ENCODE results near the gene ATG10.
"Not testable (repeated sequence)": the region's sequence is repeated elsewhere in the genome, so short reads cannot be mapped to it uniquely, and the experiment has no call there.

ATG10 gene

DNA sequence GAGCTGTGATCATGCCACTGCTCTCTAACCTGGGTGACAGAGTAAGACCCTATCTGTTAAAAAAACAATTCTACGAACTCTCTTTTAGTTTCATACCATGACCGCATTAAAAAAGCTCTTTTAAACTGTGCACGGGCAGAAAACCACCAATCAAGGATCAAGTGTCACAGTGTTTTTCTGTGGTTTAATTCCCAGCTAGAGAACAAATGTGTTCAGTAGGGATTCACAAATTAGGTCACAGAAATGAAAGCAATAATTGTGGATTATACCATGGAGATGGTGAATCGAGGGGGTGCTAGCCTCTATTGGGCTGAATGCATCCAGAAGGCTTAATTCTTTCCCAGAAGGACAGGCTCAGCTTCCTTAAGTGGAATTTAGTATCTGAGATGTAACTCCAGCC, 79.1 kb downstream of the ATG10 start:
- DNase-seq (ENCODE audit: low spot score) (no peak), FAIRE-seq (no peak)

DNA sequence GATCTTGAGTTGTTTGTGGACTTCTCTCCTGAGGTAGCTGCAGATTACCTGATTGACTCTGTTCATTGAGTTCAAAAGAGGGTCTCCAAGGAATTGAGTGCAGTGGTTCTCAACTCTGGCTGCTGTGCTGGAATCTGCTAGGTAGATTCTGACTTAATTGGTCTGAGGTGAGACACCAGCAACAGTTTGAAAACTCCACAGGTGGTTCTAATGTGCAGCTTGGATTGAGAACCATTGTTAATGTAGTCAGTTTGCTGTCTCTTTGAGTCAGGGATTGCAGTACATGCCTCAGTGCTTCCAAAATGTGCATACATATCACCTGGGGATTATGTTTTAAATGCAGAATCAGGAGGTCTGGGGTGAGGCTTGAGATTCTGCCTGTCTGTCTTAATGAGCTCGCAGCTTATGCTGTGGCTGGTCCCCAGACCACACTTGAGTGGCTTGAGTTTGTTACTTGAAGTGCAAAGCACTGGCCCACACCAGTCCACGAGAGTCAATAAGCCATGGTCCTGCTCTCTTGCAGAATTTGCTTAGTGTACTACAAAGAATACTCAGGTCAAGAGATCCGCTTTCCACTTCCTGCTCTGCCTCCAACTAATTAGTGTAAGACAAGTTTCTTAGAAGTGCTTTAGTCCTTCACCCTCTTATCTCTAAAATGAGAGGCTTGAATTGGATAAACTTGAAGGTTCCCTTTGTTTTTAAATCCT, 82.3 kb downstream of the ATG10 start:
- DNase-seq (ENCODE audit: low spot score): no peak
- FAIRE-seq: no peak

GRCh38 chr5:82057051-82057450, 85.2 kb downstream of the ATG10 start:
- FAIRE-seq (no peak), DNase-seq (ENCODE audit: low spot score) (no peak)

- FAIRE-seq: no peak
- no peak for DNase-seq (ENCODE audit: low spot score)
Observed at GRCh38 chr5:82058710-82059109, 86.9 kb downstream of the ATG10 start.

DNA sequence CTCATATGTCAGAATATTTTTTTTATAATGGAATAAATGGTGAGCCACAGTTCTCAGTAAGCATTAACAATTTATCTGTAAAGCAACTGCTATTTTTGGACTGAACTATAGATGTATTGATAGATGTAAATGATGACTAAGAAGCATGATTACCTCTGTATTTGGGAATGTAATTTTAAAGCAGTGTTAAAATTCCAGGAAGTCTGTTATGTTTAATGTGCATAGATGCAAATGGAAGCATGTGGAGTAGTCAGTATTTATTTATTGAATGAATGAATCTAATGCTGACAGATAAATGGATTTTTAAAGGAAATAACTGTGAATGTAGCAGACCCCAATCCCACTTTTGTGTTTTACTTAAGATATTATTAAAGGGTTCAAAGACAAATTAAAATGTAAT, 95.0 kb downstream of the ATG10 start:
- no peak for DNase-seq (ENCODE audit: low spot score)

GRCh38 chr5:82068042-82068441, 96.2 kb downstream of the ATG10 start:
- not testable (repeated sequence) for DNase-seq (ENCODE audit: low spot score); FAIRE-seq

More for the DNA sequence above, 95.0 kb downstream of the ATG10 start:
- no peak for FAIRE-seq

DNA sequence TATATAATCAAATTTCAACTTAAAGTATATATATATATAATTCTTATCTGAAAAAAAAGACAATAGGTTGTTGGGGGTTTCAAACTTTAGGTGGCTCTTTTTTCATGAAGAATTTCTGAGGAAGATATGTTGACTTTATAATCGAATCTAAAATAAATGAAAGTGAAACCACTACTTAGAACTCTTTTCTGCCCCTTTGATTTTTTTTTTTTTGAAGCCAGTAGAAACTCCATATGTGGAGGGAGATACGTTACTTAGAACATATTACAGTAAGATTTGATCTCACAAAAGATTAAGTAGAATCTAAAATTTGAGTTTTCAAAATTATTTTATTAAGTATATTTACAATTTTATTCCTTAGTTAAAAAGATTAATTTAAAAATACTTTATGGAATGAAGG, 96.9 kb downstream of the ATG10 start:
- no peak for FAIRE-seq
- DNase-seq (ENCODE audit: low spot score): no peak

DNA sequence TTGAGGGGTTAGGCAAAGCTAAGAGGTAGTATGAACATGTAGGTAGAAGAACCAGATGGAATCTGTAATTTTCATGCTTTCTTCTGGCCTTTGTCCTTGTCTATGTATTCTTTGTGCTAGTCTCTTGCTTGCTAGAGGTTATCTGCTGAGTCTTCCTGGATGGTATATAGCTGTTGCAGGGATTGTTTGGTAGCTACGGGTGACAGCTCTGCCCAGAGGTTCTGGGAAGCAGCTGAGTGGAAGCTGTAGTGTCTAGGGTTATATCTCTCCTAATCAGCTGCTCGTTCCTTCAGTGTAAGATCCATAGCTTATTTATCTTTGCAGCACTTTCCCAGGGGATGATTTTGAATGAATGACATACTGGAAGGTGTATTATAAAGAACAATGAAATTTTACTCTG, 100.3 kb downstream of the ATG10 start:
- DNase-seq (ENCODE audit: low spot score) (no peak), FAIRE-seq (no peak)

DNA sequence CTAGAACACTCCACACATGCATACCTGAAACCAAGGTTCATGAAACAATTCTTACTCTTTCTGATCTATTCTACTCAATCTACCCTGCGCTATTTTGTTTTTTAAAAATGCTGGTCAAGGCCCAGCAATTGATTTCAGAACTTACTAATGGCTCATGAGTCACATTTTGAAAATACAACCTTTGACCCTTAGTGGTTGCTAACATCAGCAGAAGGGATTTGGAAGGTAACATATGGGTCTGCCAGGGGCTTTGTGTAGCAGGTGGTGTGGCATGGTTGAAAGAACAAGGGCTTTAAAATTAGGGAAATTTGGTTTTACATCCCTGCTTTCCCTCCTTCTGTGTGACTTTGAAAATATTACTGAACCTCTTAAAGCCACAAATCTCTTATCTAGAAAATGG, 101.4 kb downstream of the ATG10 start:
- DNase-seq (ENCODE audit: low spot score) (no peak), FAIRE-seq (no peak)

GRCh38 chr5:82074950-82075349, 103.1 kb downstream of the ATG10 start:
- FAIRE-seq (no peak), DNase-seq (ENCODE audit: low spot score) (no peak)

GRCh38 chr5:82077496-82077895, 105.7 kb downstream of the ATG10 start:
- DNase-seq (ENCODE audit: low spot score) (no peak), FAIRE-seq (no peak)

- no peak for FAIRE-seq
- no peak for DNase-seq (ENCODE audit: low spot score)
Observed at GRCh38 chr5:82091617-82092016, 119.8 kb downstream of the ATG10 start.

DNA sequence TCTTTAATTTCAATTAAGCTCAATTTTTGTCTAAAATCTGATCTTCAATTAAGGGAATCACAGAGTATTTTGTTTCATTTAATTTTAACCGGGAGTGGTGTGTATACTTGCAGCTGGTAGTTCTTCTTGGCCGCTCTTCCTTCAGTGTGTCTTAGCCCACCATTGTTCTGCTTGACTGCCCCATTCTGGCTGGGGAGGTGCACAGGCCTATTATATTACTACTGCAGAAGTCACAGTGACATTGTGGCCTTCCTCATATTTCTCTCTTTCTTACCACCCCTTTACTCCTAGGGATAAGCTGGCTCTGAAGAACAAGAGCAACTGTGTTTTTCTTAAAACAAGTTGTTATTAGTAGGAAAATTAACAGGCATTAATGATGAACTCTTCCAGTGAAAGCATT, 123.7 kb downstream of the ATG10 start:
- FAIRE-seq (no peak), DNase-seq (ENCODE audit: low spot score) (no peak)

GRCh38 chr5:82096249-82096648, 124.4 kb downstream of the ATG10 start:
- FAIRE-seq: no peak
- no peak for DNase-seq (ENCODE audit: low spot score)

DNA sequence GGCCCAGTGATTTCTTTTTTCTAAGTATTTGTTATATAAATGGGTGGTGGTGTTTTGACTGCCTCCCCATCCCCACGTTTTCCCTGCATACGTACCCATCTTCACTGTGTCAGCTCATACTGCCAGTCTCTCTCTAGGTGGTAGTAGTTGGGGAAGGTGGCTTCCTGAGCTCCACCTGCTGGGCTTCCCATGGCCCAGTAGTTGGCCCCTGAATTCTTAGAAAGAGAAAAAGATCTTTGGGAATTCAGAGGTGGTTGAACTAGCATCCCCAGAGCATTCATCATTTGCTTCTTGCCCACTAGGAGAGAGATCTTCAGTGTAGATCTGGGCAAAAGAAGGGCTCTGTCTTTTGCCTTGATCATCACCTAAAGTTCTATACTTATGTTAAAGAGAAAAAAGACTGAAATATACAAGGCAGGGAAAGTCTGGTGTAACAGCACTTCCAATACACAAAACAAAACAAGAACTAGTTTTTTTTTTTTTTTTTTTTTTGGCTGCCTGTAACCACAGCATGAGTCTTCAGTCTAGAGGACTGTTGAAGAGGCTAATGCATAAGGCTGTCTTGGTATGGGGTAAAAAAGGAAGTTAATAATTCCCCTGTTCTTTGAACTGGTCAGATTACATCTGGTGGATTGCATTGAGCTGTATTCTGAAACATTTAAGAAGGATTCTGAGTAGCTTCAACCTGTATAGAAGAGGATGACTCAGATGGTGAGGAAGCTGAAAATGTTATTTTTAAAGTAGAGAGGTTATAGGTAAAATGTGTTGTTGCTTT, 128.7 kb downstream of the ATG10 start:
- peak; percentile 89 for FAIRE-seq

GRCh38 chr5:82104872-82105271, 133.0 kb downstream of the ATG10 start:
- DNase-seq (ENCODE audit: low spot score) (no peak), FAIRE-seq (no peak)

More for the DNA sequence above, 128.7 kb downstream of the ATG10 start:
- DNase-seq (ENCODE audit: low spot score): peak; percentile 65

GRCh38 chr5:82105457-82105856, 133.6 kb downstream of the ATG10 start:
- DNase-seq (ENCODE audit: low spot score) (peak; percentile 6), FAIRE-seq (no peak)

DNA sequence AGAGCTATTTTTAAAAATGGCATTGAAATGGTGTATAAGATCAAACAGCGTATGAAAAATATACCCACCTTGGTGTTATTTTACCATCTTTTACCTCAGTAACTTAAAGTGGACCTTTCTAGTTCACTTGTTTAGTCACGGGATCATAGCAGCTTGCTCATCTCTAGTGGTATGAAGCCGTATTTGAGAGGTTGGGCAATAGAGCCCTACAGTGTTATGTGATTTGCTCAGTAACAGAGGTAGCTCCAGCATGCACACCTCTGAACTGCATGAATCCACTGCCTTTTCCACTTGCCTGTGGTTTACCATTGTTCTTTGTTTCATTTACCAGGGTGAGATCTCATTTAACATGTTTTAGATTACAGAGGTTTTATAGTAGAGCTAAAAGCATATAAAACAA, 134.4 kb downstream of the ATG10 start:
- DNase-seq (ENCODE audit: low spot score): no peak

DNA sequence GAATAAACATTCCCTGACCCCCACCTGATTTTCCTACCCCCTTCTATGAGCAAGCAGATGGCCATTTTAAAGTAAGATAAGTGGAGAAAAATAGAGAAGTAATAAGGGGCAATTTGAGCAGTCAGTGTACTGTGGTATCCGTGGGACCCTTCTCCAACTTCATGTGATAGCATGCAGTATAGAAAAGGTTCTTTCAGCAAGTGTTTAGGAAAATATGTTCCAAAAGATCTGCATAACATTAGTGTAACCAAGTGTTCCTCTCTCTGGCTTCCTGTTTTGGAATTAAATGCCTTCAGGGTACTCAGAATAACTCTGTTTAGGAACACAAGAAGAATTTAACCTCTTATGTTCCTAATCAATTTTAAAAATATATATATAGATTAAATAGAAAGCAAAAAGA, 134.9 kb downstream of the ATG10 start:
- DNase-seq (ENCODE audit: low spot score): no peak

More for the DNA sequence above, 134.4 kb downstream of the ATG10 start:
- no peak for FAIRE-seq

GRCh38 chr5:82107267-82107666, 135.4 kb downstream of the ATG10 start:
- DNase-seq (ENCODE audit: low spot score) (no peak), FAIRE-seq (no peak)

More for the DNA sequence above, 134.9 kb downstream of the ATG10 start:
- FAIRE-seq: no peak

- FAIRE-seq (no peak), DNase-seq (ENCODE audit: low spot score) (no peak)
Observed at GRCh38 chr5:82109013-82109412, 137.2 kb downstream of the ATG10 start.

GRCh38 chr5:82109915-82110314, 138.1 kb downstream of the ATG10 start:
- FAIRE-seq; DNase-seq (ENCODE audit: low spot score): not testable (repeated sequence)

DNA sequence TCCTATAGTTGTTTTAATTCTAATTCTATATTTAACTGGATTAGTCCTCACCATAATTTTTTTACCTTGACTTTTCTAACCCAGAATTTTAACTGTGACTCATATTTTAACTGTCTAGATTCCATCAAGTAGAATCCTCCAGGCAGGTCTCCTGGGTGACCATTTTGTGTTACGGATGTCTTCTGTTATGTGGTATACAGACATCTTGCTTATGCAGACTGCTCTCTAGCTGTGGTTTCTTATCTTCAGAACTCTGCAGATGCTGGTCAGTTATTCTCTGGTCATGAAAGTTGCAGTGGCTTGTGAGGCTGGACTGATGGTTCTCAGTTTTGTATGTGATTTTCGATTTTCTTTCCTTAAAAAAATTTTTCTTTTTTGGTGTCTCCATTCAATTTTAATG, 139.4 kb downstream of the ATG10 start:
- FAIRE-seq (no peak), DNase-seq (ENCODE audit: low spot score) (peak; percentile 5)

All from RCC 7860 (cell line).